ENCODE results near the gene ARSA.
"Not testable (repeated sequence)": the region's sequence is repeated elsewhere in the genome, so short reads cannot be mapped to it uniquely, and the experiment has no call there.

ARSA gene

DNA sequence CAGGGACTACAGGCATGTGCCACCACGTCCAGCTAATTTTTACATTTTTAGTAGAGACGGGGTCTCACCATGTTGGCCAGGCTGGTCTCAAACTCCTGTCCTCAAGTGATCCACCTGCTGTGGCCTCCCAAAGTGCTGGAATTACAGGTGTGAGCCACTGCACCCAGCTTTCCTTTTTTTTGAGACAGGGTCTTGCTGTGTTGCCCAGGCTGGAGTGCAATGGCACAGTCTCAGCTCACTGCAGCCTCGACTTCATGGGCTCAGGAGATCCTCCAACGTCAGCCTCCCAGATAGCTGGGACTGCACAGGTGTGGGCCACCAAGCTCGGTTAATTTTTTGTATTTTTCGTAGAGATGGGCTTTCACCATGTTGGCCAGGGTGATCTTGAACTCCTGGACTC lies 26.7 kb upstream of the ARSA start:
- DNase-seq, result not testable (repeated sequence)

DNA sequence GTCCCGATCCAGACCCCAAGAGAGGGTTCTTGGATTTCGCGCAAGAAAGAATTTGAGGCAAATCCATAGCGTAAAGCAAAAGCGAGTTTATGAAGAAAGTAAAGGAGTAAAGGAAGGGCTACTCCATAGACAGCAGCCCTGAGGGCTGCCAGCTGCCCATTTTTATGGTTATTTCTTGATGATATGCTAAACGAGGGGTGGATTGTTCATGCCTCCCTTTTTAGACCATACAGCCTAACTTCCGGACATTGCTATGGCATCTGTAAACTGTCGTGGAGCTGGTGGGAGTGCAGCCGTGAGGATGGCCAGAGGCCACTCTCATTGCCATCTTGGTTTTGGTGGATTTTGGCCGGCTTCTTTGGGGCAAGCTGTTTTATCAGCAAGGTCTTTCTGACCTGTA lies 25.3 kb upstream of the ARSA start:
- DNase-seq, result no peak

DNA sequence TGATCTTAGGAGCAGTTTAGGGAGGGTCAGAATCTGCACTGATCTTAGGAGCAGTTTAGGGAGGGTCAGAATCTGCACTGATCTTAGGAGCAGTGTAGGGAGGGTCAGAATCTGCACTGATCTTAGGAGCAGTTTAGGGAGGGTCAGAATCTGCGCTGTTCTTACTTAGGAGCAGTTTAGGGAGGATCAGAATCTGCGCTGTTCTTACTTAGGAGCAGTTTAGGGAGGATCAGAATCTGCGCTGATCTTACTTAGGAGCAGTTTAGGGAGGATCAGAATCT lies 15.8 kb upstream of the ARSA start:
- DNase-seq, result not testable (repeated sequence)

DNA sequence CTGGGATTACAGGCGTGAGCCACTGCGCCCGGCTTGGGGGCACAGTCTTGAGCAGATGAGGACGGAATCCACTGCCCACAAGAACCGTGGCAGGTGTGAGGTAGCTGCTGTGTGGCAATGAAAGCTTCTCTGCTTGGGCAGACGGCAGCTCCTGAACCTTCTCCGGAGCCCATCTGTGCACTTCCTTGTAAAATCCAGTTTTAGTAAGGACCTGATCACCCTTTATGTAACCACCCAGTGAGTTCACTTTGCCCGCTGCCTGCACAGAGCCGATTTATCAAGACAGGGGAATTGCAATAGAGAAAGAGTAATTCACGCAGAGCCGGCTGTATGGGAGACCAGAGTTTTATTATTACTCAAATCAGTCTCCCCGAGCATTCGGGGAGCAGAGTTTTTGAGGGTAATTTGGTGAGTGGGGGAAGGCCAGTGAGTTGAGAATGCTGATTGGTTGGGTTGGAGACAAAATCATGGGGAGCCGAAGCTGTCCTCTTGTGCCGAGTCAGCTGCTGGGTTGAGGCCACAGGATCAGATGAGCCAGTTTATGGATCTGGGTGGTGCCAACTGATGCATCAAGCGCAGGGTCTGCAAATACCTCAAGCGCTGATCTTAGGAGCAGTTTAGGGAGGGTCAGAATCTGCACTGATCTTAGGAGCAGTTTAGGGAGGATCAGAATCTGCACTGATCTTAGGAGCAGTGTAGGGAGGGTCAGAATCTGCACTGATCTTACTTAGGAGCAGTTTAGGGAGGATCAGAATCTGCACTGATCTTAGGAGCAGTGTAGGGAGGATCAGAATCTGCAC lies 15.3 kb upstream of the ARSA start:
- DNase-seq, result not testable (repeated sequence)

DNA sequence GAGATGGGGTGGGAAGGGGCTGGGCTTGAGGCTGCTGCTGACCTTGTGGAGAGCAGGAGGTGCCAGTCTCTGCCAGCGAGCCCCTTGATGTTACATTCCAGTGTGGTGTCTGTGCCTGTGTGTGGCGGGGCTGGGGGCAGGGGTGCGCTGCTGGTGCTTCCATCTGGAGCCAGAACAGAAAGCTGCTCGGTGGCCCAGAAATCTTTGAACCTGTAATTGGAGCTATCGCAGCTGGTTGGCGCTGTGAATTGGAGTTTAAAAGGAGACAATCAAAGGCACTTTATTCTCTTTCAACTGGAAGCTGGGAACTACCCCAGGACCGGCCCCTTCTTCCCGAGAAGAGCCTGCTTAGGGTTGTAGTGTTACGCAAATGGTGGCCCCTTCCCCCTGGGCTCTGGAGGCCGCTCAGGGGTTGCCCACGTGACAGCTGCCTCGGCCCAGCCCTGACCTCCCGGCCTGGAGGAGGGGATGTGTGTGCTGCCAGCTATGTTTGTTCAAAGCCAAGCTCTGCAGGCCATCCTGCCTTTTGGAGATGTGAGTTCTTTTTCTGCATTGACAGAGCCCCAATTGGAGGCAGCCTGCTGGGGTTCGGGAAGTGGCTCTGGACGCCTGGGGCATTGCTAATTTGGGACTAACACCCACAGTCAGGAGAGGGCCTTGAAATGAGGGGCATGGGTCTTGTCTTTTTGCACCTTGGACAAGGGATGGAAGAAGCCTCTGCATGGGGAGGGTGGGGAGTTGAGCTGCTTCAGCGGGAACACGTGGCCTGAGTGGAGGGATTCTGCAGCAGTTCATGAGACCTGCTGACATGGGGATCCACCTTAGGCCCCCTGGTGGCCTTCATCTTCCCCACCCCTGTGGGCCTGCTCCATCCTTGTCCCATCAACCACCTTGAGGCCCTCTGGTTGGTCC lies 14.0 kb upstream of the ARSA start:
- no peak for DNase-seq

DNA sequence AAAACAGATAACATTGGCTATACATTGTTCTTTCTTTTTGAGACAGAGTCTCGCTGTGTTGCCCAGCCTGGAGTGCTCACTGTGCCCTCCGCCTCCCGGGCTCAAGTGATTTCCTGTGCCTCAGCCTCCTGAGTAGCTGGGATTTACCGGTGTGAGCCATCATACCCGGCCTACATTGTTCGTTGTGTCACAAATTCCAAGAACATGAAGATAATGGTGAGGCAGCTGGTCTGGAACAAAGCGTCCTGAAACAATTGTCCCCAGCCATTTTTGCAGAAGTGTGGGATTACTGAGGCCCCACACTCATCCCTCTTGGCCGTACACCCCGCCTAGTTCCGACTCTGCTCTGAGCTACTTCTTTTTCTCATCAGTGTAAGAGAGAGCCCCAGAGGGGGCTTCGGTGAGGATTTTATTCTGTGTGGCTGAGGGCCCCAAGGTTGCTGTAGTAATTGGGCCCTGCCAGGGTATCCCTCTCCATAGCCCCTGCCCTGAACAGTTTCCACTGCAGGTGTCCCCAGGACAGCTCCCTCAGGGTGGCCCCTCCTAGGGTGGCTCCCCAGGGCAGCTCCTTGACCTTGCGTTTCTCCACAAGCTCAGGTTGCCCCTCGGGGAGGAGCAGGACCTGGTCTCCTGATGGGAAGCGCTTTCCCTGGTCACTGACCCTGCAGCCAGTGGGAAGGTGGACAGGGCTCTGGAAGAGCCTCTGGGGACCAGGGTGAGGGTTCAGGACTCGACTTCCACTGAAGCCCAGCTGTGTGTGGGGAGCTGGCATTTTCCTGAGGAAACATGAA lies 13.1 kb upstream of the ARSA start:
- no peak for DNase-seq

DNA sequence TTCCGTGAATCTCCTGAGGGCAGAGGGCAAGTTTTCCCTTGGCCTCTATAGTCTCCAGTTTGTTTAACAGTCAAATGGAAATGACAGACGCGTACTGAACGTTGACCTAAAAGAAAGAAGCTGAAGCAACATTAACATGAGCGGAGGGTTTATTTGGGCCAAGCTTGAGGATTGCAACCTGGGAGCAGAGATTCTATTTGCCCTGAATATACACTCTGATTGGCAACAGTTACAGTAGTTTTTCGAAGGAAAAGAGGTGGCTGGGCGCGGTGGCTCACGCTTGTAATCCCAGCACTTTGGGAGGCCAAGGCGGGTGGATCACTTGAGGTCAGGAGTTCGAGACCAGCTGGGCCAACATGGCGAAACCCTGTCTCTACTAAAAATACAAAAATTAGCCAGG lies 12.3 kb upstream of the ARSA start:
- DNase-seq, result not testable (repeated sequence)

DNA sequence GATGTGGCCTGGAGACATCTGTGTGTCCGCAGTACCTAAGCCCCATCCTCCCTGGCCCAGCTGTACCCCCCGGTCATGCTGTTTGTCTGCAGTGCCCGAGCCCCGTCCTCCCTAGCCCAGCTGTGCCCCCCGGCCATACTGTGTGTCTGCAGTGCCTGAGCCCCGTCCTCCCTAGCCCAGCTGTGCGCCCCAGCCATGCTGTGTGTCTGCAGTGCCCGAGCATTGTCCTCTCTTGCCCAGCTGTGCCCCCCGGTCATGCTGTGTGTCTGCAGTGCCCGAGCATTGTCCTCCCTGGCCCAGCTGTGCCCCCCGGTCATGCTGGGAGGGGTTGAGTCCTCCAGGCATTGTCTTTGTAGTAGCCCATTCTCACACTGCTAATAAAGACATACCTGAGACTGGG lies 7.6 kb upstream of the ARSA start:
- DNase-seq, result no peak

DNA sequence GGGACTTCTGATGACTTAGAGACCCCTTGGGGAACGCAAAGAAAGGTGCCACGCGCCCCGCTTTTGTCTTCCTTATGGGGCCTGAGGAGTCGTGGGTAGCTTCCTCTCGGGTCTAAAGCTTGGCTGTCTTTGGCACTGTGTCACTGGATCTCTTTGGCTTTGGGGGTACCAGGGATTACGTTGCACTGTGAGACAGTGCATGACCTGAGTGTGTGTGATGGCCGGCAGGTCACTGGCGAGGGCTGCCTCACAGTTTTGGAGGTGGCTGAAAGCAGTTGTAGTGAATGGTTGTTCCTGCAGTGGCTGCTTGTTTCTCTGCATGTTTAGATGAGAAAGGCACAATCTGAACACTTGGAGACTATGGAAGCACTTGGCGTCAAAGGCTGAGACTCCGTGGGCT lies 5.8 kb upstream of the ARSA start:
- DNase-seq, result no peak

DNA sequence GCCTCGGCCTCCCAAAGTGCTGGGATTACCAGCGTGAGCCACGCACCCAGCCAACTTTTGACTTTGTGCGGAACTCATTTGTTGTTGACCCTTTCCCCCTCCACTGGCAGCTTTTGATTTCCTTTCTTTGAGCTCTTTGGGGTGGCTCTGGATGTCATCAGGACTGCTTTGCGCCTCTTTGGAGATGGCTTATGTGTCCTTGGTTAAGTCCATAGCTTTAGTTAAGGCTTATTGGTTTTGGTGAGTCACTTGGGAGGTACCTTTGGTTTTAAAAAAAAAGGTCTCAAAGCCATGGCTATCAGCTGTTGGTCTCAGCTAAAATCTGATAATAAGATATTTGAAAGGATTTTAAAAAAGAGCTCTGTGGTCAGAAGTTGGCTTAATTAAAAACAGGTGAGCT lies 5.1 kb upstream of the ARSA start:
- DNase-seq, result no peak

DNA sequence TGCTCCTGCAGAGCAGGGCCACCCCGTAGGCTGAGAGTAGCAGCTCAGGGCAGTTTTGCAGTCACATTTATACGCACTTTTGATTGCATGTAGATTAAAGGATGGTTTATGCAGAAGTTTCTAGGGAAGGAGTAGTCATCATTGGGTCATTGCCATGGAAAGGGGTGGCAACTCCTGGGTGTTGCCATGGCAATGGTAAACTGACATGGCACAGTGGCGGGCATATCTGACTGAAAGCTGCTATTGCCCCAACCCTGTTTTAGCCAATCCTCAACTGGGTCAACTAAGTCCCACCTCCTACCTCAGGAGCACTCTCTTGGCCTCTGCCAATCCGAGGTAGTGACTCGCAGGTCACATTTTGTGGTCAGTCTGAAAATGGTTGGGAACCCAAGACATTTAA lies 2.4 kb upstream of the ARSA start:
- no peak for DNase-seq

DNA sequence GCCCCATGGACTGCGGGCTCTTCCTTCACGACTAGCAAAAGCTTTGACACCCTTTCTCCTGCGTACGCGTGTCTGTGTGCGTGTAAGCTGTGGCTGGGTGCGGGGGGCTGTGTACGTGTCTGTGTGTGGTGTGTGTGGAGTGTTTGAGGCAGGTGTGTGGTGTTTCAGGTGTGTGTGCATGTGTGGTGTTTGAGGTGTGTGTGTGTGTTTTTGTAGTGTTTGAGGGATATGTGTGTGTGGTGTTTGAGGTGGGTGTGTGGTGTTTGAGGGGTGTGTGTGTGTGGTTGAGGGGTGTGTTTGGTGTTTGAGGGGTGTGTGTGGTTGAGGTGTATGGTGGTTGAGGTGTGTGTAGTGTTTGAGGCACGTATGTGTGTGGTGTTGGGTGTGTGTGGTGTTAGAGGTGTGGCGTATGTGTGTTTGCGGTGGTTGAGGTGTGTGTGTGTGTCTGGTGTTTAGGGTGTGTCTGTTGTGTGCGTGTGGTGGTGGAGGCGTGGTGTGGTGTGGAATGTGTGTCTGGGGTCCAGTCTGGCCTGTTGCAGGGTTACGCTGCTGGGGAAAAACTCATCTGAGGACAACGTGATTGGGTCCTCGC lies 687 bp upstream of the ARSA start:
- no peak for DNase-seq

DNA sequence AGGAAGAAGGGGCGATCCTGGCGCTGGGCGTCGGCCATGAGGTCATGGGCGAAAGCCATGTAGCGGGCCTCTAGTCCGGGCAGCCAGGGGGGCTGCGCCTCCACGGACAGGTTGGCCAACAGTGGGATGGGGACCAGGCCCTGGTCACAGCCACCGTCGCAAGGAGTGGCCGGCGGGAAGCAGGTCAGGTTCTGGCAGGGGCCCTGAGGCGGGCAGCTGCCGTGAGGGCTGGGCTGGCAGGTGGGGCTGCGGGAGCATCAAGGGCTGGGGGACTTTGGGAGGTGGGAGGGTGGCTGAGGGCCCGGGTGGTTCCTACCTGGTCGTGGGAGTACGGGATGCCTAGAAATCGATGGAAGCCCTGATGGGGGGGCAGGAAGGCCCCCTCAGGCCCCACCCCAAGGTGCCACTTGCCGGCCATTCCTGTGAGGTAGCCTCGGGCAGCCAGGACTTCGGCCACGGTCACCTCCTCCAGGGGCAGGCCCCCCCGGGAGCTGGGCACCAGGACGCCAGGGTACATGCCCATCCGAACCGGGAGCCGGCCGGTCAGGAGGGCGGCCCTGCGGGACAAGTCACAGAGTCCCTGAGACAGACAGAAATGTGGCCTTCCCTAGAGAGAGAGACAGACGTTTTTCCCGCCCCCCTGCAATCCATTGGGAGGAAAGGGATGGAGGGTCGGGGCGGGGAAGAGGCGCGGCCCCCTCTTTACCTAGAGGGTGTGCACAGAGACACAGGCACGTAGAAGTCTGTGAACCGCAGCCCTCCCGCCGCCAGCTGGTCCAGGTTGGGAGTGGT lies 906 bp downstream of the ARSA start:
- DNase-seq, result peak in 1 of 6 experiments; percentile 31

DNA sequence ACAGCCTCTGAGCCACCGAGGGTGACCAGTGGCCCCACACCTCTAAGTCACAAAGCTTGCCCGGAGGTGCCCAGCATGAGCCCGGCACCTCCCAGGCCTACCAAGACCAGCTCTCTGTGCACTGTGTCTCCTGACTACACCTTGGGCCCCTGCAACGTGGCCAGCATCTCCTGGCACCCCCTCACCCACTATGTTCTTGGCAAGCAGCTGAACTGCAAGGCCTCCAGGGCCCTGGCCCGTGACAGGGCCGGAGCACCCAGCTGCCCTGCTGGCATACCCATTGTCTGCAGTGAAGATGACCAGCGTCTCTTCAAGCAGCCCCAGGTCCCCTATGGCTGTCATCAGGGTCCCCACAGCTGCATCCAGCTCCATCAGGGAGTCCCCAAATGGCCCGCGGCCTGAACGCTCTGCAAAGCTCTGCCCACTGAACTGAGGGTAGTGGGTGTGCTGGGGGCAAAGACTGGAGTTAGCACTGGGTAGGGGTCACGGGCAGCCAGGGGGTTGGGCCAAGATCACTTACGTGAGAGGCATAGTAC lies 1.6 kb downstream of the ARSA start:
- no peak for DNase-seq

DNA sequence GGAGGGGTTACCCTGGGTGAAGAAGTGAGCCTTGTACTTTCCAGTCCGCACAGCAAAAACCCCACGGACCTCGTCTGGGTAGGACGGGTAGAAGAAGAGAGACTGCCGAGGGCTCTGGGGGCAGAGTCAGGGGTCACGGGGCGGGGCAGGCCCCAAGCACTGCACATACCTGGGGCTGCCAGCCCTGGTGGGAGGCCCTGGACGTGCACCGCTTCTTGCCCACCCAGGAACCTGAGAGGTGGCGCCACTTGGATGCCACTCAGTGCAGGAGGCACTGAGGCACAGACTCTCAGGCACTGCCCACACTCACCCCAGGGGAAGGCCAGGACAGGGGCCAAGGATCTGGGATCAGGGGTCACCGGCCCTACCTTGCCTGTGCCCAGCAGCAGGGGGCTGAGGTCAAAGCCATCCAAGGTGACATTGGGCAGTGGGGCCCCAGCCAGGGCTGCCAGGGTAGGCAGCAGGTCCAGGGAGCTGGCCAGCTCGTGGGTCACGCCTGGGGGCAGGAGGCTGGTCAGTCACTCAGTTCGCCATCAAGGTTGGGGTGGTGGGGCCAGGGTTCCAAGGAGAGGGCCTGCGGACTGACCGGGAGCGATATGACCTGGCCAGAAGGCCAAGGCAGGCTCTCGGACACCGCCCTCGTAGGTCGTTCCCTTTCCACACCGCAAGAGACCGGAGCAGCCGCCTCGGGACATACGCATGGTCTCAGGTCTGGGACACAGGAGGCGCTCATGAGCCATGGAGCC lies 2.2 kb downstream of the ARSA start:
- DNase-seq, result no peak

DNA sequence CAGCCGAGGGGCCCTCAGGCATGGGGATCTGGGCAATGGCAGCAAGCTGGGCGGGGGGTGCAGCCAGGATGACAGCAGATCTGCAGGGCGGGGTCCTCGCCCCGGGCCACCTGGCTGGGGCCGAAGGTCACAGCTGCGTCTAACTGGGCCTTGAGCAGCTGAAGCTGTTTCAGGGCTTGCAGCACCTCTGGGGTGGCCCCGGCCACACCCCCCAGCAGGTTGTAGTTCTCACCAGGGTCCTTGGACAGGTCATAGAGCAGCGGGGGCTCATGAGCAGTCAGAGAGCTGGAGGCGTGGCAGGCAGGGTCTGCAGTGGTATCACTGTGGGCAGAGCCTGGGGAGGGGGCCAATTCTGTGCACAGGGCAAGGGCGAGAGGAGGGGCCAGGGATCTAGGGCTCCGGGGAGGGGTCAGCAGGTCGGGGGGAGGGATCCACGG lies 2.8 kb downstream of the ARSA start:
- no peak for DNase-seq

DNA sequence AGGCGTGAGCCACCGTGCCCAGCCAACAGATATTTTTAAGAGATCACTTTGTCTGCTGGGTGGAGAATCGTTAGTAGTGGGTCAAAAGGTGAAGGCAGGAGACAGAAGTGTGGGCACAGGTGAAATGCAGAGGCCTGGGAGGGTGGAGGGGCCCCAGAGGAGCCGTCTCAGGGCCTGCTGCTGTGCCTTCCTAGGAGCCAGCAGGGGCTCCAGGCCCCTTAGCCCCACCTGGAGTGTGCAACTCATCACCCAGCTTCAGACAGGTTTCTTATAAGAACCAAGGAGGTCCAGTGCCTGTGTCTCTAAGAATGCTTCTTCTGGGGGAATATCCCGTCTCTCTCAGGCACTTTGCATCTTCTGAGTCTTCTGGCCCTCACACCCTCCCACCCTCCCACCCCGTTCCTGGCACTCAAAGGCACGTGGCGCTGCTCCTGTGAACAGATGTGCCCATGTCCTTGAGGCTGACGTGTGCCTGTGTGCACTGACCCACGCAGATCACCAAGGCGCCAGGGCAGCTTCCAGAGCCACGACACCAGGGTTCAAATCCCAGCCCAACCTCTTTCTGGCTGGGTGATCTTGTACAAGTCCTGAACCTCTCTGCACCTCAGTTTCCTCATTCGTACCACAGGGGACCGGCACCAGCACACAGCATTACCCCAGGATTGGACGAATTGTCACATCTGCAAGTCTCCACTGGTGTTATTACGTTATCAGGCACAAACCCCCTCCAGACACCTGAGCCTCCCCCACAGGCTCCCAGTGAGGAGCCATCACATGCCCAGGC lies 3.4 kb downstream of the ARSA start:
- DNase-seq, result no peak

DNA sequence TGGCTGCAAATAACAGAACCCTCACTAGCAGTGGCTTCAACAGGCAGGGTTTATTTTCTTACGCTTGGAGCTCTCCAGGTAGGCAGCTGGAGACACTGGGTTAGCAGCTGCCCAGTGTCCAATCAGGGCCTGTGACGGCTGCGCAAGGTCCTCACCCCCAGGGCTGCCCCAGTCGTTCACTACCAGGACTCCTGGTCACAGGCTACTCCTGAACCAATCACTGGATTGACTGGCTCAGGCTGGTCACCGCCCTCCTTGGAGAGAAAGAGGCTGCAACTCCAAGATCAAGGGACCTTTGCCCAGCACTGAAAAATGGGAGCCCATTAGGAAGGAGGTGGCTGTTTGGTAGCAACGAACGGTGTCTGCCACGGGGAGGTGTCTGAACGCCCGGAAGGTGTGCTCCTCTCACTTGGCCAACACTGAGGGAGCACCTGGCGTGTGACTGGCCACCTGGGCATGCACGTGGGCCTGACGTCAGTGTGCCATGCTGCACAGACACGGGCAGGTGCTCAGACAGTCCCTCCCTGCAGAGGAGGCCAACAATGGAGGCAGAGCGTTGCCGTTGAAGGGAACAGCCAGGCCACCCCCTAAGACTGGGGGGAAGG lies 5.1 kb downstream of the ARSA start:
- DNase-seq, result no peak

DNA sequence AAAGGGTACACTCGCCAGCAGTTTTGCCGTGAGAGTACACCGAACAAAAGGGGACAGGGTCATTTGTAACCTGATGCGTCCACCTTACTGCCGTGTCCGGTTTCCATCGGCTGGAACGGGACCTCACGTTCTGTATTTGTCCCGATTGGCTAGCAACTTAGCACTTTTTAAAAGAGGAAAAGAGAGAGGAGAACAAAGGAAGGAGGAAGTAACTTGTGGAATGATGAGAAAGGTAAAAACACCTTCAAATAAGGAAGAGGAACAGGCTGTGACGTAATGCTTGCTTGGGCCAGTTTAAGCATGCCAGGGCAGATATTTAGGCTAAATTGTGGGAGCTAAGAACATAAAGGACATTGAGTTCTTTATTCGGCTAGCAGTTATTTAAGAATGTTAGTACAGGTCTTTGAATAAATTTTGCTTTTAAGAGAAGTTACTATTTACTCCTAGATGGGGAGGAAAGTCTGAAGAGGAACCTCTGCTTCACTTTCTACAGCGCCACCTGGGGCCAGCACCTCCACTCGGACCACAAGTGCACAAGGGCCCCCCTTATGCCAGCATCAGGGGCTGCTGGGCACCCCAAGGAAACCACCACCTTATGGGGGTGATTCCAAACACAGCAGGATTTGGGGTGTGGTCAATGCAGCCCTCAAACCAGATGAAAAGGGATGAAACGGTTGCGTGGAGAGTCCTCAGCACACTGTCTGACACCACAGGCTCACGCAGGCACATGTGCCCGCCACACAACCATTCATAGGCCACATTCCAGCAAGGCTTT lies 5.8 kb downstream of the ARSA start:
- peak in 5 of 6 experiments; percentile 17 to 62 (median 39) for DNase-seq
